ENCODE results near the gene CD300LB.
A peak's percentile ranks its signal among the peaks of the same experiment; 100 is the strongest.
"Not testable (repeated sequence)": the region's sequence is repeated elsewhere in the genome, so short reads cannot be mapped to it uniquely, and the experiment has no call there.

Gene CD300LB

GRCh38 chr17:74524653-74525464 is 6.4 kb downstream of the CD300LB start:
- no peak for DNase-seq

GRCh38 chr17:74523308-74523707 is 8.0 kb downstream of the CD300LB start:
- DNase-seq: no peak

DNA sequence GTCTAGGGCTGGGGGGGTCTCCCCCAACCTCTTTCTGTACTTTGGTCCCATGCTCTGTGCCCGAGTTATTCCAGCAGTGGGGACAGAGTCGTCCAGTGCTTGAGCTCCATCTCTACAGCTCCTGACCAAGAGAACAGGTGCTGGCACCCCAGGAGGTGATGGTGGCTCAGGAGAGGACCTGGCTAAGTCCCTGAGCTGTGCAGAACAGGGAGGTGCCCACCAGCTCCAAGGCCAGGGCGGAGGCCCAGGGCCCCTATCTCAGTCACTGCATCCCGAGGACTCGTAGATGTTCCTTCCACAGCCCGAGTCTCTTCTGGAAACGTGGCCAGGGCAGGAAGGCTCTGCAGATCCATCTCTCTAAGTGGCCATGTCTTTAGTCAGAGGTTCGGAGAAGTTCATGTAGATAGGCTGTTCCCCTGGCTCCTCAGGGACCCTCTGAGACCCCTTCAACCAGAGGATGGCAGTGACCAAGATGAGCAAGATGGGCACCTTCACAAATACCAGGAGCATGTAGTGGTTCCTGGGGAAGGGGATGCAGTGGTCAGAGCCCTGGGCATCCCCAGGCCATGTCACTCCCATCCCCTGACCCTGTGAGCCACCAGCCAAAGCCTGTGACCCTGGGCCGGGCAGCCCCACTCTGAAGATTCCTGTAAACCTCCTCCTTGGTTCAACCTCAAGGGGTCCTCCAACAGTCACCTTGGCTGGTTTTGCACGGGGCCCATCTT is 8.7 kb downstream of the CD300LB start:
- no peak for DNase-seq

DNA sequence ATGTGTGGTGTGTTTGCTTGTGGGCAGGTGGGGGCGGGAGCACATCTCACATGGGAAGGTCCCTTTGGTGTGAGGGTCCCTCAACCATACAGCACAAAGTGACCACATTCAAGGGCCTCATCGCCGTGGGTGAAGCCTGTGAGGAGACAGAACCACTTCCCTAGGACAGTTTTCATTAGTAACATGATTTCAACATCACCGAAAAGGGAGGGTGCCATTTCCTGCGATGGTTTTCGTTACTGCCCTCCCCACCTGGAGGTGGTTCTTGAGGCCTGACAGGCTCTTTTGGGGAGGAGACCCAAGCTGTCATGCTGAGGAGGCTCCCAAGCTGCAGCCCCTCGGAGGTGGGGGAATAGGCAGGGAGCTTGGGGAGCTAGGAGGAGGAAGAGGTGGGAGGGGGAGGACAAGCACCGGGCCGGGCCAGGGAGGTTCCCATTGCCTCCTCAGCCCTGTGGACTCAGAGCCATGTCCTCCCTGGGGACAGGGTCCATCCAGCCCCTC is 9.5 kb downstream of the CD300LB start:
- peak; percentile 70 for DNase-seq

DNA sequence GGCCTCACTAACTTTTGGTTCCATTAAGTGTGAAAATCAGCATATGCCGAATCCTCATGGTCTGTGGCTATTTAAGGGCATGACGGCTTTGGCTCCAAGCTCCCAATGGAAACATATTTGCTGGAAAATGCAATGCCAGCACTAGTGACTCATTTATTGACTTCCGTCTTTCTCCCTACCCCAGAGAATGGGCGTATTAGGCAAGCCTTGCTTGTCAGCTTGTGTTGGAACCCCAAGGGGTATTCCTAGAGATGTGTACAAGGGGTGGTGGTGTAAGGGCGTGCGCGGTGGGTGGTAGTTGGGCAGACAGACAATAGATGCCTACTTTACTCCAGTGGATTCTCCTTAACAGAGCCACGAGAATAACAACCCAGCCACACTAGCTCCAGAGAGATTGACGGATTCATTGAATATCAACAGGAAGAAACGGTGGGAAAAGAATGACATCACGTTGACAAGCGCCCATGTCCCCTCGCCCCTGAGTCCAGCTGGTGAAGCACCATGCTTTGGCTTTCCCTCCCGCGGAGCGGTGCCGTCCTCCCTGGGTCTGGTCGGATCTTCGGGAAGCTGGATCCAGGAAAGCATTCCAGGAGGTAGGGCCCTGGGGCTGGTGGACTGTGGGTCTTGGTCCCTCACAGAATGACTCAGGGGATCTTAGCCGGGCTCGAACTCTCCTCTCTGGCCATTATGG is 10.3 kb downstream of the CD300LB start:
- DNase-seq: no peak

DNA sequence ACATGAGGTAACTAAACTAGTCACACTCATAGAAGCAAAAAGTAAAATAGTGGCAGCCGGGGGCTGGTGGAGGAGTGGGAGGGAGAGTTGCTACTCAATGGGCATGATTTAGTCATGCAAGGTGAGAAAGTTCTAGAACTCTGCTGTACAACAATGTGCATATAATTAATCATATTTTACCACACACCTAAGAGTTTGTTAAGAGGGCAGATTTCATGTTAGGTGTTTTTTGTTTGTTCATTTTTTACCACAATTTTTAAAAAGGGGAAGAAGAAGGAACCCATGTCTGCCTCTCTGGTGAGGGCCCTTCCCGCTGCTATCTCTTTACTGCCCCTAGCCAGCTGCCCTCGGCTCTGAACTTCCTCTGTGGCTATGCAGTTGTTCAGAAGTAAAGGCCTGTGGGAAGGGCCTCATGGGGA is 11.2 kb downstream of the CD300LB start:
- DNase-seq: peak; percentile 87

DNA sequence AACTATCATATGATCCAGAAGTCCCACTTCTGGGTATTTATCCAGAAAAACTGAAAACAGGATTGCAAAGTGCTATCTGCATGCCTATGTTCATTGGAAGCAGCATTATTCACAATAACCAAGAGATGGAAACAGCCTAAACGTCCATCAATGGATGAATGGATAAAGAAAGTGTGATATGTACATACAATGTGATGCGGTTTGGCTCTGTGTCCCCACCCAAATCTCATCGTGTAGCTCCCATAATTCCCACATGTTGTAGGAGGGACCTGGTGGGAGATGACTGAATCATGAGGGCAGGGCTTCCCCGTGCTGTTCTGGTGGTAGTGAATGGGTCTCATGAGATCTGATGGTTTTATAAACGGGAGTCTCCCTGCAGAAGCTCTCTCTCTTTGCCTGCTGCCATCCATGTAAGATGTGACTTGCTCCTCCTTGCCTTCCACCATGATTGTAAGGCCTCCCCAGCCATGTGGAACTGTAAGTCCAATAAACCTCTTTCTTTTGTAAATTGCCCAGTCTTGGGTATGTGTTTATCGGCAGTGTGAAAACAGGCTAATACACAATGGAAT is 12.8 kb downstream of the CD300LB start:
- DNase-seq: not testable (repeated sequence)

- DNase-seq: no peak
Observed at GRCh38 chr17:74516561-74517328, 14.5 kb downstream of the CD300LB start.

DNA sequence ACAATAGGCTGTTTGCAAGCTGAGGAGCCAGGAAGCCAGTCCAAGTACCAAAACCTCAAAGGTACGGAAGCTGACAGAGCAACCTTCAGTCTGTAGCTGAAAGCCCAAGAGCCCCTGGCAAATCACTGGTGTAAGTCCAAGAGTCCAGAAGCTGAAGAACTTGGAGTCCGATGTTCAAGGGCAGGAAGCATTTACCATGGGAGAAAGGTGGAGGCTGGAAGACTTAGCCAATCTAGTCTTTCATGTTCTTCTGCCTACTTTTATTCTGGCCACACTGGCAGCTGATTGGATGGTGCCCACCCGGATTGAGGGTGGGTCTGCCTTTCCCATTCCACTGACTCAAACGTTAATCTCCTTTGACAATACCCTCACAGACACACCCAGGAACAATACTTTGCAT is 15.3 kb downstream of the CD300LB start:
- DNase-seq: no peak

- DNase-seq: no peak
Observed at GRCh38 chr17:74514632-74515334, 16.5 kb downstream of the CD300LB start.

- DNase-seq: no peak
Observed at GRCh38 chr17:74513987-74514631, 17.2 kb downstream of the CD300LB start.

- DNase-seq: peak; percentile 86
Observed at GRCh38 chr17:74512624-74513091, 18.6 kb downstream of the CD300LB start.

DNA sequence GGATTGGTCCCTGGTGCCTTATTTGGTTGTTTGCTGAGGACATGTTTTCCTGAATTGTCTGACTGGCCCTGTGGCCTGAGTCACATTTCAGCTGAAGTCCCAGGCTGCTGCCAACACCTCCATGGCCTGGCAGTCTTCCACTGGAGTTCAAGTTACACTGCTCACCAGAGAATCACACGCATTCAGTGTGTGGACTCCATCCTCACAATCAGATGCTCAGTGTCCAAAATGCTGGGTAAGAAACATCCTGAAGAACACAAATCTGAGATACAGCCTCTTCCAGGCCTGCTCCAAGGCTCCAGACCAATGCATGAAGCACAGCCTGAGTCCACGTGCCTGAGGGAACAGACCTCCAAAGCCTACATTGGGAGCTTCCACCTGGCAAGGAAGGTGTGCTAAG is 19.2 kb downstream of the CD300LB start:
- no peak for DNase-seq

- no peak for DNase-seq
Observed at GRCh38 chr17:74508156-74508555, 23.1 kb downstream of the CD300LB start.

DNA sequence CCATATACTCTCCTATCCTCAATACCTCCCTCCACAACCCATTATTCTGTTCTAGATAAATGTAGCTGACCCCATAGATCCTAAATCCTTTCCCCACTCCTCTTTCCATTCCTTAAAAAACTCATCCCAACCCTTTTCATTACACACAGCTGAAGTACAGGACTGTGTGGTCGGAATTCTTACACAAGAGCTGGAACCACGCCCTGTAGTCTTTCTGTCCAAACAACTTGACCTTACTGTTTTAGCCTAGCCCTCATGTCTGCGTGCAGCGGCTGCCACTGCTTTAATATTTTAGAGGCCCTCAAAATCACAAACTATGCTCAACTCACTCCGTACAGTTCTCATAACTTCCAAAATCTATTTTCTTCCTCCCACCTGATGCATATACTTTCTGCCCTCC is 27.3 kb downstream of the CD300LB start:
- DNase-seq: not testable (repeated sequence)

DNA sequence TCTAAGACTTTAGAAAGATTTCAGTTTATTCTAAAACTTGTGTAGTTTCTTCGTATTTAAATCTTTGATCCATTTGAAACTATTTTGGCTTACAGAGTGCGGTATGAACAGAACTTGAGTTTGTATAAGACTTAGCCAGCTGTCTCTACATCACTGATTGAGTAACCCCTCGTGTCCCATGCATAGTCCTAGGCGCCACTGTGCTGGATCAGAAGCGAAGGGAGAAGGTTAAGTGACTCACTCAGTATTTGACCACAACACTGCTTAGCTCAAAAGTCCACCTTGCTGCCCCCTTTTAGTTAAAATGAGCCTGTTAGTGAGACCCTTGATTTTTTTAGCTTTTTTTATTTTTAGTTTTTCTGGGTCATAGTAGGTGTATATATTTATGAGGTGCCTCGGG is 28.4 kb downstream of the CD300LB start:
- no peak for DNase-seq

DNA sequence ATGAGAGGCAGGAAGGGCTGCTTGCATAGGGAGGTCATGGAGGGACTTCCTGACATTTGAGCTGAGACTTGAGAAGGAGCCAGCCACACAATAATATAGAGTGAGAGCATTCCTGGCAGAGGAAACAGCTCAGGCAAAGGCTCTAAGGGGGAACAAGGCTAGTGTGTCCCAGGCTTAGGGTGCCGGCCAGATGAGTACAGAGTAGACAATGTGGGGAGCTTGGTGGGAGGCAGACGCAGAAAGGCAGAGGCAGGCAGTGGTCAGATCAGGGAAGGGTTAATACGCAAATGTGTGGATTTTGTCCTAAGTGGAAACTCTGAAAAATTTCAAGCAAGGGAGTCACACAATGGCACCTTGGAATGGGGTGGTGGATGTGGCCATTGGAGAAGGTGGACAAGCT is 31.3 kb downstream of the CD300LB start:
- no peak for DNase-seq

DNA sequence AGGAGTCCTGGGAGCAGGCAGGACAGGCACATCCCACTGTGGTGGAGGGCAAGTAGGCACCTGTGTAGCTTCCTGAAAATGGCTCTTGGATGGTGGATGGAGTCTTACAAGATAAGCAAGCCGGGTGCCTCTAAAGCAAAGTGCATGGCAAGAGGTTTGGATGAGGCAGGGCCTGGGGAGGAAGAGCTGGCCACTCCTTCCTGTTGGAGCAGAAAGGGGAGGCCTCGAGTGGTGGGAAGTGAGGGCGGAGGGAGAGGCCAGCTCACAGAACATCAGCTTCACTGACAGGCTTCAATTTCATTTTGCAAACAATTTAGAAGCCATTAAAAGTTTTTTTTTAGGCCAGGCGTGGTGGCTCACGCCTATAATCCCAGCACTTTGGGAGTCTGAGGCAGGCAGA is 33.8 kb downstream of the CD300LB start:
- no peak for DNase-seq

DNA sequence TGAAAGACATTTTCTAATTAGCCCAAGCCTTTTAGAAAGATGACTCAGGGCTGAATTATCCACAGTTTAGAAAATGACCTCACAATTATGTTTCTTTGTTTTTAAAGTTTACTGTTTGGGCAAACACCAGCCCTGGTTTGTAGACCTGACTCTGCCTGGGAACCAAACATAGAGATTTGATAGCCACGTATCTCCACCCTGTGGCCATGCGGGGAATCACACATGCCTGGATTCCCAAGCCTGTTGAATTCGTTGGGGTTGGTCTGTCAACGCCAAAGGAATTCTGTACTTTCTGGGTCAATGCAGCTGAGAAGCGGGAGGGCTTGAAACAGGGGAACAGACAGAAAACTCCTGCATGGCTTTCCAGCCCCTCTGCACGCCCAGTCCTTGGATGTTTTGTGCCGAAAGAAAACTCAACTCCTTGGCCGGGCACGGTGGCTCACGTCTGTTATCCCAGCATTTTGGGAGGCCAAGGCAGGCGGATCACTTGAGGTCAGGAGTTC is 37.9 kb downstream of the CD300LB start:
- peak; percentile 55 for DNase-seq

DNA sequence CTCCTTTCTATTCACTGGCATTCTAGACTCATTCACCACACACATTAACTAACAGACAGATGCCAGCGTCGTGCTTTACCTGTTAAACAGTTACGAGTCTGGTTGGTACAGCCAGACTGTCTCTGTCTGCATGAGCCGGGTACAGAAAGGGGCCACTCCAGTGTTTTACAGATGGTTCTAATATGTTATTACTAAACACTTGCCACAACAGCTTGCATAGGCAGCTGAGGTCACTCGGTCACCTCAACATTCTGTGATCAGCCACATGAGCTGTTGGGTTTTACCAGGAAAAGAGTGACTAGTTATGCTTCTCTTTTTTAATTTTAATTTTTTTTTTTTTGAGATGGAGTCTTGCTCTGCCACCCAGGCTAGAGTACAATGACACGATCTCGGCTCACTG is 39.6 kb downstream of the CD300LB start:
- DNase-seq: no peak

- no peak for DNase-seq
Observed at GRCh38 chr17:74490716-74491115, 40.6 kb downstream of the CD300LB start.

Data from KG1 (cell line).